ENCODE data around the gene GAL.

Gene GAL

DNA sequence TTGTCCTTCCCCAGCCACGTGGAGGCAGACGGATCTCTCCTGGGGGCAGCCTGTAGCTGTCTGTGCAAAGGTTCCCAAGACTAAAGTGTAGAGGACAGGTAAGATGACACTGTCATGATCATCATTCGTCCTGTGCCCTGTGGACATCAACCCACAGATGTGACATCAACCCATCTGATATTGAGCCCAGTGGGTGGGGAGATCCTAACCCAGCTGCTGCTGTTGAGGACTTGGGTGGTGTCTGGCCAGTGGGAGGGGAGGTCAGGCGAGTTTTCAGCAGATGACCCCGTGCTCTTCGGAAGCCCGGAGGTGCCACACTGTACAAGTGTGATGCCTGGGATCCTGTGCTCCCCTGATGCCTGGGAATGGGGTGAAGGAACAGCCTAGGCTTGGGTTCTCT lies 1.2 kb upstream of the GAL start:
- no peak for DNase-seq

DNA sequence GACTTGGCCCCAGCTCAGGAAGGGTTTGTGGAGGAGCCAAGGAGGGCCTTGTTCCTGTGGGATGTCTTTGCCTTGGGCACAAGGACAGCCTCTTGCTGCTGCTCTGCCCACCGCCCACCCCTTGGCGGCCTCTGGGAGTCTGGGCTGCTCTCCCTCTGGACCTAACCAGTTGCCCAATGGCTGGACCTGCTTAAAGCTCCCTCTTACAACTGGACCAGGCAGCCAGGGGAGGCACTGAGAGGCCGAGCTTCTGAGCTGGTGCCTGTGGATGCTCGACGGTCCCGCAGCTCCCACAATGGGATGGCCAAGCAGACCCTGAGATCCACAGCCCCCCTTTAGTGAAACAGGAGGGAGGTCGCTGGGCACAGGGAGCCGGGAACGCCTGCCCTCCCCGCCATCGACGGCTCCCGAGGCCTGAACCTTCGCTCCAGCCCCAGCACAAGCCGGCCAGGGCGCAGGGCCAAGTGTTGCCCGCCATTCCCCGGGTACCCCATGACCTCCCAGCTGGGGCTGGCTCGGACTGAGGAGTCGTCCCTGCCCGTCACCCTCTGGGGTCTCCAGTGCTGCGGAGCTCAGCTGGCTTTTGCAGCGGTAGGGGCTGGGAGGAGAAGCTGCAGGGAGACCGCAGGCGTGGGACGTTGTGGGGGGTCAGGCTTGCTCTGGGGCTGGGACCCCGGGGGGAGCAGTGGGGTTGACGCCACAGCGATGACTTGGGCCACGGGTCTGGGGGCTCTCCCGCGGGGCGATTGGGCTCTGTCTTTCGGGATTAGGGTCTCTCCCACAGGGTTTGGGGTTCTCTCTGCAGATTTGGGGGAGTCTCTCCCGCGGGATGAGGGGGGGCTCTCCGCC lies 584 bp upstream of the GAL start:
- no peak for DNase-seq

DNA sequence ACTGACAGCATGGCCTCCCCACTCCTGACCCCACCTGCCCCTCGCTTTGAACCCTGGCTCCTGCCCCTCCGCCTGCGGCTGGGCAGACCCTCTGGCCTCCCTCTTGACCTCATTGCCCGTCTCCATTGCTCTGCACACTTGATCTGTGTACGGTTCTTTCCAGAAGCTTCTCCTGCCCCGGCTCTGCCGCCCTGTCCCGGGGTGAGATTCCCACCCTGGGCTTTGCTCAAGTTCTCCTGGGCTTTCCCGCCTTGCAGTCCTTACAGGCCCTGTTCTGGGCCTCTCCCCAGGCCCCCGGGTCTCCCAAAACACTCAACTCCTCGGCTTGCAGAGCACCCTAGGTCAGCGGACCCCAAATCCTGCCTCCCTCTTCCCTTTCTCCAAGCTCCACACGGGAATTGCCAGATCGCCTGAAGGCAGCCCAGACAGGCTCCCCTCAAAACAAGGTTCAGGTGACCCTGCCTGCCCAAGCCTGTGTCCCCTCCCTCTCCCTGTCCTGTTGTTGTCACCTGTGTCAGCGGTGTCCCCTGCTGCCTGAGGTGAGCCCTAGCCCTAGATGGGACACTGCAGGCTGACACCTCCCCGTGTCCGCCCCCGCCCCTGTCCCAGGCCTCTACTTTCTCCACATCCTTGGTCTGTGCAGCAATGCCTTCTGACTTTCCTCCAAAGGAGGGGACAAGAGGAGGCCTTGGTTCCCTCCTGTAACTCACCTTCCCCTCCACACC lies 1.5 kb downstream of the GAL start:
- no peak for DNase-seq

DNA sequence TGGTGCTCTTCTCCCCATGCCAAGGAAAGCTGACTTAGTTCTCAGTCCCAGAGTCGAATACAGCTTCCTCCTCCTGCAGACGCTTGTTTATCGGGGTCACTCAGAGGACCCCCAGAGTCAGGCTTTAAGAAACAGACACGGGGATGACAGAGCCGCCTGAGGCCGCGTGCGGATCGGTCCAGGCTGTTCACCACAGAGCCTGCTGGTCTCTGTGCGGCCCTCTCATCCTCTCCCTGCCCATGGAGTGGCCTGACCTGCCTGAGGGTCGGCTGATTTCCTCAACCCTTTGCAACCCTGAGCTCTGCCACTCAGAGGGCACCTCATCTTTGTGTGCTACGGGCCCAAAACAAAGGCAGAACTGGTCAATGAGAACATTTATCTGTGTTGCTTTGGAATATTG lies 2.1 kb downstream of the GAL start:
- DNase-seq = no peak

DNA sequence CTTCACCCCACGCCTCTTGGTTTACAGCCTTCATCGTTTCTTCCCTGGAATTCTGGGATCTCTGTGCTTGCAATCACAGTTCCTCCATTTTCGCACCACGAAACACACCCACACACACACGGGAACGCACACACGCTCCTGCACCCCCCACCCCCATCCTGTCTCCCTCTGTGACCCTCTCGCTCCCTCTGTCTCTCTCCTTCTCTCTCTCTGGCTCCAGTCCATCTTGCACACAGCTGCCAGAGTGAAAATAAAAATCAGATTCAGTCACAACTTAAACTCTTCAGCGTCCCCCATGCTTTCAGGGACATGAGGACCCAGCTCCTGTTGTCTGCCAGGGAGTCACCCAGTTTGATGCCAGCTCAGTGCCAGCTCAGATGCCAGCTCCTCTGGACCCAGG lies 3.0 kb downstream of the GAL start:
- no peak for DNase-seq

DNA sequence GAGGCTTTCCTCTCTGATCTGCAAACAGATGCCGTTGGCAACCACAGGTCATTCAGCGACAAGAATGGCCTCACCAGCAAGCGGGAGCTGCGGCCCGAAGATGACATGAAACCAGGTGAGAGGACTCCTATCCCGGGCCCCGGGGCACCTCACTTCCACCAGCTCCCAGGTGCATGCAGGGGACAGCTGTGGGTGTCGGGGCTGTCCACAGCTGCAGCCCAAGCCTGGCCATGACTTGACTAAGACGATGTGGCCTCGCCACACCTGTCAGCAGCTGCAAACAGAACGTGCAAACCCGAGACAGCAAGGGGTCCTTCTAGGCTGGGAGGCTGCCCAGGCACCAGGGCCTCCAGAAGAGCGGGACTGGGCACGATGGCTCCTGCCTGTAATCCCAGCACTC lies 3.6 kb downstream of the GAL start:
- no peak for DNase-seq

DNA sequence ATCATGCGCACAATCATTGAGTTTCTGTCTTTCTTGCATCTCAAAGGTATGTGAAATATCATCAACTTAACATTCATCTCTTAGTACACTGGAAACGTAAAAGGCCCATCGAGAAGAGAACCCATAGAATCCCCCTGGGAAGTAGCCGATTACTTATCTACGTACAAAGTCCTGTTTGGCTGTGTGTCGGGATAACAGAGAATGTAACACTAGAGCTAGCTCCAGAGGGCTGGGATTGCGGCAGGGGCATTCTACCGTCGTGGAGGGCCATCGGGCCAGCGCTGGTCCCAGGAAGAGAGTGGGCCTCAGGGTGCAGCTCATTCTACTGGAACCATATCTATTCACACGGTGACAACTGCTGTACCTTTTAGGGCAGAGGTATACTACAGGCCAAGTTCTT lies 4.5 kb downstream of the GAL start:
- no peak for DNase-seq

DNA sequence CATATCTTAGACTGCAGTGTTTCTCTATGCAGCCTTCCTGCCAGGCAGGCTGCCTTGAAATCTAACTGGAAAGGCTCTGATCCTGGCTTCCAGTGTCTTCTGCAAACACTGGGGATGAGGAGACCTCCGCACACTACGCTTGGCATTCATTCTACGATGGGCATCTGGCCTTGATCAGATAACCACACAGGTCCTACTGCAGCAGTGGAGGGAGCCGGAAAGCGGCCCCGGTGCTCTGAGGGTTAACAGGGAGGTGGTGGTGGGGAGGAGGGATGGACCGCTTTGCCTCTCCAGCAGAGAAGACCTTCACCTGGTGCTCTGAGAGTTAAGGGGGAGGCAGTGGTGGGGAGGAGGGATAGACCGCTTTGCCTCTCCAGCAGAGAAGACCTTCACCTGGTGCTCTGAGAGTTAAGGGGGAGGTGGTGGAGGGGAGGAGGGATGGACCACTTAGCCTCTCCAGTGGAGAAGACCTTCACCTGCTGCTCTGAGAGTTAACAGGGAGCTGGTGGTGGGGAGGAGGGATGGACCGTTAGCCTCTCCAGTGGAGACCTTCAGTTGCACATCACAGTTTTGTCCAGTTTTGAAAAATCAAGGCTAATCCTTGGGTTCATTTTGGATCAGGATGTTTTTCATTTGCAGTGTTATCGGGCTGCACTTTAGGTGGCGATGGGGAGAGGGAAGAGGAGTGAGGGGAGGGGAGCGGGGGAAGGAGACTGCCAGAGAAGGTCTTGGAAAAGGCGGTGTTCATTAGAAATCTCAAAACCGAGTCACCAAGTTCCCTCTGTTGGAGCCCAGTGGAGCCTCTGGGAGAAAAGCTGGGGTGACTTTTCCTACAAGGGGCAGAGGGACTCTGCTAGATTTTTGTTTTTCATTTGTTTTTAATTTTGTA lies 5.6 kb downstream of the GAL start:
- no peak for DNase-seq

DNA sequence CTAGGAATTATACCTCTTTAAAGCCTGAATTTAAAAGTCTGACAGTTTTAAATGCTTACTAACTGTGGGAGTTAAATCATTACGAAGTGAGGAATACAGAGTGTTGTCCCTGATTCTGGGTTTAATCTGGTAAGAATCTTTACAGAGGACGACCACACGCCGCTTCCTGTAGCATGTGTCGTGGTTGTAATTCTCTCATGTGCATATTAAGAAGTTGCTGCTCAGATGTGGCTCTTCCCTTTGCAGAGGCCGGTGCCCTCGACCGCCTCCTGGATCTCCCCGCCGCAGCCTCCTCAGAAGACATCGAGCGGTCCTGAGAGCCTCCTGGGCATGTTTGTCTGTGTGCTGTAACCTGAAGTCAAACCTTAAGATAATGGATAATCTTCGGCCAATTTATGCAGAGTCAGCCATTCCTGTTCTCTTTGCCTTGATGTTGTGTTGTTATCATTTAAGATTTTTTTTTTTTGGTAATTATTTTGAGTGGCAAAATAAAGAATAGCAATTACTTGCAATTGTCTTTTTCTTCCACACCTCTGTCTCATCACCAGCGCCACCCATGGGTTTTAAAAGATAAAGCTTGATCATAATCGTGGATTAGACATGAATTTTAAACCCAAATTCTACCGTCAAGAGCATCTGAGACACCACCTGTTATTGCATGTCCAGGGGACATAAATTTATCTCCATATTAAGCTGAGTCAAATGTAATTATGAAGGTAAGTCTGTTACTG lies 6.5 kb downstream of the GAL start:
- DNase-seq = no peak

DNA sequence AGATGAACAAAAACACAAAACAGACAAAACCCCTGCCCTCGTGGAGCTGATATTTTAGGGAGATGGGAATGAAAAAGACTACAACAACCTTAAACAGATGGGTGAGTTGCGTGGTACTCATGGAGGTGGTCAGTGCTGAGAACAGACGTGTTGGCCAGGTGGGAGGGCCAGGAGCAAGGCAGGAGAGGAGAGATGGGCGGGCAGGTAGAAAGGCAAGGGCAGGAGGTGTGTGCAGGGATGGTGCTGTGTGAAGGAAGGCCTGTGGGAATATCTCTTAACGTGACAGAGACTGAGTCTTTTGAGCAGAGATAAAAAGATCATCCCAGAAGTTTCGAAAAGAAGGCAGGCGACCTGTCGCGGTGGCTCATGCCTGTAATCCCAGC lies 7.0 kb downstream of the GAL start:
- DNase-seq = no peak

DNA sequence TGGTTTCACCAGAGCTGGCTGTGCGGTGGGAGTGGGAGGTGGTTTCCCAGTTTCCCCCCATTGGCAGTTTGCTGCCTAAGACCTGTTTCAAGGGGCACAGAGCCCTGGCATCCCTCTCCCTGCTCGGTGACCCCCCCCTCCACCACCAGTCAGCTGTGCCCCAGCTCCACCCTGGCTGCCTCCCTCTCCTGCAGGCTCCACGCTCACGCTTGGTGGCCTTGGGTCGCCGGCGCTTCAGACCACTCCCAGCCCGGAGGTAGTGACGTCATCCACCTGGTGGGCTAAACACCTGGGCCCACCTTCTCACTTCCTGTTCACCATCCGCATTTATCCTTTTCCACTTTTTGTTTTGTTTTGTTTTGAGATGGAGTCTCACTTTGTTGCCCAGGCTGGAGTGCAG lies 7.8 kb downstream of the GAL start:
- DNase-seq = no peak

DNA sequence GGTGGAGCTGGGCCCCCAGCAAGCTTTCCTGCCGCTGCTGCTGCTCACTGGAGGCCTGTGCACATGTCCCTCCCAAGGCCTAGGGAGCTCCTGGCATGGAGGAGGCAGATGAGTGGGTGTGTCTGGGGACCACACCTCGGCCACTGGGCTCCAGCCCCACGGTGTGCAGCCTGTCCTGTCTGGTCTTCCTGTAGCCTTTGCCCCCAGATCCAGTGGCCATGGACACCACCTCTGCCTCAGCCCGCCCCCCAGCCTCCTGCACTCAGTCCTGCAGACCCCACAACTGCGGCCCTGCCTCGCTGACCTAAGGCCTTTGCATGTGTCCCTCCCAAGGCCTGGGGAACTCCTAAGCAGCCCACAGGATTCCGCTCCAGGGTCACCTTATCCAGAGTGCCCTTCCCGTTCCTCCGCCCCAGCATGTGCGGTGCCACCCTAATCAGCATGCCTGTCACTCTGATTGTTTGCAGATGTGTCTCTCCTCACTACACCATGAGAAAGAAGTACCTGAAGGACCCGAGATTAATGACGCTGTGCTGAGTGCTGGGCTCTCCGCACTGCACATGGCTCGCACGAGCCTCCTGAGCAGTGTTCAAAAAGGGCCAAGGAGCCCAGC lies 8.6 kb downstream of the GAL start:
- no peak for DNase-seq

DNA sequence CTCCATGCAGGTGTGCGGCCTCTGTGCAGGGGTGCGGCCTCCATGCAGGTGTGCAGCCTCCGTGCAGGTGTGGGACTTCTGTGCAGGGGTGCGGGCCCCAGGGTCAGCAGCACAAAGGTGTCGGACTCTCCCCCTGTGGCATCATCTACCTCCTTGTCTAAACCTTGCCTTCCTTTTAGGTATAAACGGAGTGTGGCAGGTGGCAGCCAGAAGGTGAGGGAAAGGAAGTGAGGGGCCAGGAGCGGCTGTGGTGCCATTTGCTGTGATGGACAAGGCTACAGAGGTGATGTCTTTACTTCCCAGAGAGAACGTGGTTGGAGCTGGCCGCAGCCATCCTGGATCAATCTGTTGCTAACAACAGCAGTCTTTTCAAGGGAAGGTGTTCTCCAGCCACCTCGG lies 9.1 kb downstream of the GAL start:
- no peak for DNase-seq

DNA sequence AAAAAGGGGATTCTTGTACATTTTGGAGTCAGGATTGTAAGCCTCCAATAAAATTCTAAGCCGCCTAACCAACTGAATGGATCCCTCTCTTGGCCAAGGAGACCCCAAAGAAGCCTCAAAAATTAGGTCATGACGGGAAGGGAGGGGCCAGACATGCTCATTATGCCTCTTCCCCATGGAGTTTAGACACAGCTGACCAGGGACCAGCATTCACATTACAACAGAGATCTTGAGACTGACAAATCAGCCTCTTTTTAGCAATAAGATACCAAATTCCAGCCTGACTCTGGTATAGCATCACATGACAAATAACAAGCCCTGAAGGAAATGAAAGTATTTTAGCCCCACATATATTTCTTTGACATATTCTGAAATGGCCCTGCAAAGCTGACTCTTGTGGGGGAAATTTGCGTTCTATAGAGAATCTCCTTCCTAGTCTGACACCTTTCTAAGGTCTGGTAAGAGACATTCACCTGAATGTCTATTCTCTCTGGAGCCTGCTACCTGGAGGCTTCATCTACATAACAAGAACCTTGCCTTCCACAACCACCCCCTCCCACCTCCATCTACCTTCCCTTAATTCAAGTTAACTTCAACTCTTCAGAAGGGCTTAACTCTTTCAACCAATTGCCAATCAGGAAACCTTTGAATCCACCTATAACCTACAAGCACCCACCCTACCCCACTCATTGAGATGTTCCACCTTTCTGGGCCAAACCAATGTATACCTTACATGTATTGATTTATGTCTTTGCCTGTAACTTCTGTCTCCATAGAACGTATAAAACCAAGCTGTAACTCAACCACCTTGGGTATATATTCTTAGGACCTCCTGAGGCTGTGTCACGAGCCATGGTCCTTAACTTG lies 10.3 kb downstream of the GAL start:
- no peak for DNase-seq

DNA sequence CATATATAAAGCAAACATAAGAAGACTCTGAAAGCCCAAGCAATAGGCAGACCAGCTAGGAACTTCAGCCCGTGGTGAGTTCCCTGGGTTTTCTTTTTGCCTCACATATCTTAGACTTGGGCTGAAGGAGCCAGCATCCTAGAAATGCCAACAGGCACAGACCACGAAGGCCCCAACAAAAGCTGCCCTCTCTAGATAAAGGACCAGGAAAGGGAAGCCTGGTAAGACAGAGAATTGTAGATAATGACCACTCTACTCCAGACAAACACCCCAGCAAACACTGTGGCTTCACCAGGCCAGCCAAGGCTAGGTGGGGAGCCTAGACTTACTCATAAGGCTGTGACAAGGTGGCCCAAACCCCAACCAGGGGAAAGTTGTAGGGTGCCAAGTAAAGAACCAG lies 11.2 kb downstream of the GAL start:
- no peak for DNase-seq

DNA sequence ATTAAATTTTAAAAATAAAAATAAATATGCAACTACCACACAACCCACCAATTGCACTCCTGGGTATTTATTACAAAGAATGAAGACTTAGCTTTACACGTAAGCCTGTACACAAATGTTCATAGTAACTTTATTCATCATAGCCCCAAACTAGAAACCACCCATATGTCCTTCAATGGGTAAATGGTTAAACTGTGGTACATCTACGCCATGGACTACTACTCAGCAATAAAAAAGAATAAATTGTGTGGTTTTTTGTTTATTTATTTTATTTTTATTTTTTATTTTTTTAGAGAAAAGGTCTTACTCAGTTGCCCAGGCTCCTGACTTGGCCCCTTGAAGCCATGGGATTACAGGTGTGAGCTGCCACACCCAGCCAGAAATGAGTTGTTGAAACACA lies 14.6 kb downstream of the GAL start:
- DNase-seq = no peak

DNA sequence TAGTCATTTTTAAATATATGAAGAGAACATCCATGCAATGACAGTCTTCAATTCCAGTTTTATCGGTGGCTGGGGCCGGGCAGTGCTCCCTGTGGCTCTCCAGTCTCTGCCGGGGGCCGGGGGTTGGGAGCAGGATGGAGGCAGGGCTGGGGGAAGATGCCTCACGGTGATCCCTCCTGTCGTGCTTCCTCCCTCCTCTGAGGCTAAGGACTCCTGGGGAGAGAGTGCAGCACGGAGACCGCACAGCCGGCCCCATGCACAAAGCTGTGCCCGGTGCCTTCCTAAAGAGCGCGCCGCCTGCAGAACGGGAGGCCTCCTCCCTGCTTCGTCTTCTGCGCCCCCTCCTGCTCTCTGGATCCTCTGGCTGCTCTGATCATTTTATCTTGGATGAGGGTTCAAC lies 20.5 kb downstream of the GAL start:
- DNase-seq = no peak

DNA sequence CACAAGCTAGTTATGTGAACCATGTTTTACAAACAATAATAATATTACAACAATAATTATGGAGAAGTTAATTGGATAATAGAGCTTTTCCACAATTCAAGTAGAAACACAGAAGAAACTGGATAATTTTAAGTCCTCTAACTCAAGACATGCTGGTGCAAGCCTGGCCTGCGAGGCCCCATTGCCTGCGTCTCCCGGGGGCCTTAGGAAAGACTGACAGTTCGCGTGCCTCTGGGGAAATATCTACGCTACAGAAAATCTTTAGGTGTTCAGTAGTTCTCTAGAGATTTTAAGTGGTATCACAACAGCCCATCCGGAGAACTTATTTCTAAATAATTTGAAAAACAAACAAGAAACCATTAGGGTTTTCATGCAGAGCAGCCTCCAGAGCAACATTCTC lies 23.2 kb downstream of the GAL start:
- no peak for DNase-seq

DNA sequence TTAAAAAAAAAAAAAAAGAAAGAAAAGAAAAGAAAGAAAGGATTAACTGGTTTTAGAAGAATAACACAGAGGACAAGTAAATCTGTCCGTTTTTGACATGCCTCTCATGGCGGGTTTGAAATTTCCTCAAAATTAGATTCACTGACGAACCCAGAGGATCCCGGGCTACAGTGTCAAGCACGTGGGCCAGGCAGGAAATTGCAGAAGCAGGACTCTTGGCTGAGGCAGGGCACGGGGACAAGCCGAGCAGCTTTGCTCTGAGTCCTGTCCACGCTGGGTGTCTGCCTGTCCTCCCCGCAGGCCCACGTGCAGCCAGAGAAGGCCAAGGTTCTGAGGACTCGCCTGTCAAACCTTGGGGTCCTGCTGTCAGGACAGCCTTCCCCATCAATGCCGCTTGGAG lies 24.7 kb downstream of the GAL start:
- no peak for DNase-seq

DNA sequence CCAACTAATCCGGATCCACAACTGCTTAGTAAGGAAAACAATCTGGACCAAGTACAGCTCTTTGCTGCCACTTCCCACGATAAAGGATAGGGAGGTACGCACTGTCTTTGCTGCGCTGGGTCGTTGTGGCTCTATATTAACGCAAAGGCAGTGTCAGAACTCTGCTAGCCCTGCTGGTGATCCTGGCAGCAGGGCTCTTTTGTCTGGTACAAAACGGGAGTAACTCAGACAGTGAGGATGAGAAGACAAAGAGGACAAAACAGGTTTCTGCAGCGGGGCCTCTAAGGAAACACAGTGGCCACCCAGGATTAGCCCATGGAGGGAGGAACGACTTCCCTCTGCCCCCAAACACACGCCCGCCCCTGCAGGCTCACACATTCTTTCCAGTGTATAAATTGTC lies 26.1 kb downstream of the GAL start:
- DNase-seq = no peak

DNA sequence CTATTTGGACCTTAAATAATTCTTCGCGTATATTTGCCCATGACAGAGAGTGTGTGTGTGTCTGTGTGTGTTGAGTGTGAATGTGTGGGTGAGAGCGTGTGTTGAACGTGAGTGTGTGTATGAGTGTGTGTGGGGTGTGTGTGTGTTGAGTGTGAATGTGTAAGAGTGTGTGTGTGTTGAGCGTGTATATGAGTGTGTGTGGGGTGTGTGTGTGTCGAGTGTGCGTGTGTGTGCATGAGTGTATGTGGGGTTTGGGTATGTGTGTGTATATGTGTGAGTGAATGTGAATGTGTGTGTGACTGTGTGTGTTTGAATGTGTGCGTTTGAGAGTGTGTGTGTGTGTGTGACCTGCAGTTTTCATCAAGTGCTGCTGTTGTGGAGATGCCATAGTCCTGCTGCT lies 26.8 kb downstream of the GAL start:
- no peak for DNase-seq

Data from right hindlimb (tissue), 1 donor.